Adipose tissue (tissue), 3 donors: ENCODE data around the gene HEATR5A. TPM values are rescaled to one million over a fixed set of nuclear protein-coding genes. Genes with fewer than 3 reads are reported as not detected.
"Not testable (repeated sequence)": the region's sequence is repeated elsewhere in the genome, so short reads cannot be mapped to it uniquely, and the experiment has no call there.

ENCODE experiments used
- H3K27ac ChIP-seq: one replicate; pipeline ENCODE4 v1.5.1; 2013; ENCODE audit warnings: low read depth, low read length
- WGBS, 3 donors: extraction: QIAGEN DNeasy Blood & Tissue Kit; methylation state at CpG; one replicate each; pipeline ENCODE4 v1.1.7; 2013; 5-methylcytosine and 5-hydroxymethylcytosine counted together
- polyA plus RNA-seq, 3 donors: library from polyadenylated mRNA; stranded (reverse); fragments of 200-250 nt; gene quantifications; one replicate each; pipeline ENCODE4 v1.2.3, GENCODE V29; 2013
- donor health status: healthy with polysubstance abuse.
- donor health status: Bipolar disorder and iron deficiency.
- donor health status: healthy.

Gene HEATR5A
- polyA plus RNA-seq, 3 donors, result 3.8 to 10.8 (median 7.8) TPM

DNA sequence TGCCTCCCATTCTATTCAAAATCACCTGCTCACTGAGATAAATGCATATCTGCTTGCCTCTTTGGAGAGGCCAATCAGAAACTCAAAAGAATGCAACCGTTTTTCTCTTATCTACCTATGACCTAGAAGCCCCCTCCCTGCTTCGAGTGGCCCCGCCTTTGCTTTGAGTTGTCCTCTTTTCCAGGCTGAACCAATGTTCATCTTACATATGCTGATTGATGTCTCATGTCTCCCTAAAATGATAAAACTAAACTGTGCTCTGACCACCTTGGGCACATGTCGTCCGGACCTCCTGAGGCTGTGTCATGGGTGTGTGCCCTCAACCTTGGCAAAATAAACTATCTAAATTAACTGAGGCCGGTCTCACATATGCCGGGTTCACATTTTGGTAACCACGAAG lies 148.7 kb downstream of the HEATR5A start:
- WGBS, 3 donors, result 92 to 95% (median 93%) methylated on average over 8 of the region's 8 CpGs
- no peak overlapping the region for H3K27ac ChIP-seq

DNA sequence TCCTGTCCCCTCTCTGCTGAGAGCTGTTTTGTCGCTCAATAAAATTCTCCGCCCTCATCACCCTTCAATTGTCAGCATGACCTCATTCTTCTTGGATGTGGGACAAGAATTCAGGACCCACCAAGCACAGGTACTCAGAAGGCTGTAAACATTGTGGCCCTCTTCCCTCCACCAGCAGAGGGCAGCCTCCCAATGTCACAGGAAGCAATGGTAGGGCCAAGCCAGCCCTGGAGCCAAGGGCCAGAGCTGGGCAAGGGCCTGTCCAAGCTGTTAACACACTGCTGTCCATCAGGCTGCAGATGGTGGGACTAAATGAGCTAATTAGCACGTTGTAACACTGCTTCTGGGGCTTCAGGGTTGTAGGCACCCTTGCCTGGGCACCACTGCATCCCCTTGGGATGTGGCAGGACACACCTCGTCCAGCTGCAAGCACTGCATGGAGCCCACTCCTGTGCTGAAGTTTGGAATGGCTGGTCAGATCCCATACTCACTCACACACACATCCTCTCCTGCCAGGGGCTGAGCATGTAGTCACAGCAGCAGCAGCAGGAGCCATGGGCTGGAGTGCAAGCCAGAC lies 150.1 kb downstream of the HEATR5A start:
- WGBS, 3 donors, result 79 to 81% (median 81%) methylated on average over 4 of the region's 4 CpGs
- H3K27ac ChIP-seq, result no peak overlapping the region

DNA sequence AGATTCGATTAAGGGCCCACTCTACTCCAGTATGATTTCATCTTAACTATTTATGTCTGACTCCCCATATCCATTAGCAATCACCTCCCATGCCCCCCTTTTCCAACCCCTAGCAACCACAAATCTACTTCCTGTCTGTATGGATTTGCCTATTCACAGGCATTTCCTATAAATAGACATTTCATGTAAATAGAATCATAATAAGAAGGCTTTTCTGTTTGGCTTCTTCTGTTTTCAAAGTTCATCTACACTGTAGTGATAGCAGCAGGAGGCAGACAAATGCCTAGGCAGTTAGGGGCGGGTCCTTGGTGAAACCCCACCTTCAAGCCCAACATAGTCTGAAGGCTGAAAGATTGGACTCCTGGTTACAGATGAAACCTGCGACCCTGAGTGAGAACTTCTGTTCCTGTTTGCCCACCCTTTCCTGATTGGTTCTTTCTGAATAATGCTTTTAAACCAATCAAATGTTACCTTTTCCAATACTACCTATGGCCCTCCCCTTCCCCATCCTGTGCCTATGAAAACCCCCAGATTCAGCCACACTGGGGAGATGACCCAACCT lies 150.6 kb downstream of the HEATR5A start:
- WGBS, 3 donors, result 89 to 90% (median 90%) methylated on average over 3 of the region's 3 CpGs
- H3K27ac ChIP-seq, result no peak overlapping the region

DNA sequence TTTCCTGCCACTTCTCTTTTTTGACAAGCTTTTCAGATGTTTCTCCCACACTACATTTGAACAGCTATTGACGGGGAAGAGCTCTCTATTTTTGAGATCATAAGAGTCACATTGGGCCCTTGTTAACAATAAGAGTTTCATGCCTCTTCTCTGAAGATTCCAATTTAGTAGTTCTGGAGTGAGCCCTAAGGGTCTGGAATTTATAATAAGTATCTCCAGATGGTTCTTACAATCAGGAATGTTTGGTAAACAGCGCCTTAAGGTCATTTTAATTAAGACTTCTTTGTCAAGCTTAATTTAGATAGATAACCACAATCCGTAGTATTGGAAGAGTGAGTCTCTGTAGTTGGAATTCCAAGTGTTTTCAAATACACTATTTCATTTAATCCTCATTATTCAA lies 152.1 kb downstream of the HEATR5A start:
- WGBS, 3 donors, result 90 to 93% (median 93%) methylated on average over 3 of the region's 3 CpGs
- H3K27ac ChIP-seq, result no peak overlapping the region

DNA sequence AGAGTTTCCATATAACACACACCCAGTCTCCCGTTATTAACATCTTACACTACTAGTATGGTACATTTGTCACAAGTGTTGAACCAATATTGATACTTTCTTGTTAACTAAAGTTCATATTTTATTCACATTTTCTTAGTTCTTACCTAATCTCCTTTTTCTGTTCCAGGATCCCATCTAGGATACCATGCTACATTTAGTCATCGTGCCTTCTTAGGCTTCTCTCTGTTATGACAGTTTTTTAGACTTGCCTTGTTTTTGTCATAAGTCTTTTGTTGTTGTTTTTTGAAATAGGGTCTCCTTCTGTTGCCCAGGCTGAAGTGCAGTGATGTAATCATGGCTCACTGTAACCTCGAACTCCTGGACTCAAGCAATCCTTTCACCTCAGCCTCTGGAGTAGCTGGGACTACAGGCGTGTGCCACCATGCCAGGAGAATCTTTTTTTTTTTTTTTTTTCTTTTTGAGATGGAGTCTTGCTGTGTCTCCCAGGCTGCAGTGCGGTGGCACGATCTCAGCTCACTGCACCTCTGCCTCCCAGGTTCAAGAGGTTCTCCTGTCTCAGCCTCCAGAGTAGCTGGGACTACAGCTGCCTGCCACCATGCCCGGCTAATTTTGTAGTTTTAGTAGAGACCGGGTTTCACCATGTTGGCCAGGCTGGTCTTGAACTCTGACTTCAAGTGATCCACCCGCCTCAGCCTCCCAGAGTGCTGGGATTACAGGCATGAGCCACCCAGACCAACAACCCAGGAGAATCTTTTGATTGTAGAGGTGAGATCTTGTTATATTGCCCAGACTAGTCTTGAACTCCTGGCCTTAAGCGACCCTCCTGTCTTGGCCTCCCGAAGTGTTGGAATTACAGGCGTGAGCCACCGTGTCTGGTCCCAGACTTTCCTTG lies 153.7 kb downstream of the HEATR5A start:
- 89 to 91% (median 90%) methylated on average over 13 of the region's 13 CpGs for whole genome bisulfite sequencing, 3 donors
- H3K27ac ChIP-seq, result no peak overlapping the region

DNA sequence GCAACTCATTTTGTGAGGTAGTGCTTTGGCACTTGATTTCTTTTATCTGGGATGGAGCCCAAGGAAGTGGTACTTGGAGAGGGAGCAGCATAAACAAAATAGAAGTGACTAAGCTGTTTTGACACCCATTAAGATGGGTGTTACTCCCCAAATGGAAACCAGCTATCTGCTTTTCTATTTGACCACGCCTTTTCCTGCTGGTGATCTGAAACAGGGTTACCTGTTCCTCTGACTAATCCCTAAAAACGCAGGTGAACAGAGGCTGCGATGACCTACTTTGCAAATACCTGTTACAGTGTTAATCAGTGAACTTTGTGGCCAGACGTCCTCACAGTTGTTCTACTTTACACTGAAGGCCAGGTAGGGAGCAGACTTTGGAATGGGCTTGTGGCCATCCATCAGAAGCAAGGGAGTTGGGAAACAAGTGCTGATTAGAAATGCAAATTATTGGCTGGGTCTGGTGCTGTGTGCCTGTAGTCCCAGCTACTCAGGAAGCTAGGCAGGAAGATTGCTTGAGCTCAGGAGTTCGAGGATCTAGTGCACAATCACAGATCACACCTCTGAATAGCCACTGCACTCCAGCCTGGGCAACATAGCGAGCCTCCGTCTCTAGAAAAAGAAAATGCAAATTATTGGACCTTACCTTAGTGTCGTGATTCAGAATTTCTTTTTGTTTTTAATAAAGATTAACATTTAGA lies 154.5 kb downstream of the HEATR5A start:
- WGBS, 3 donors, result 69 to 81% (median 80%) methylated on average over 8 of the region's 8 CpGs
- no peak overlapping the region for H3K27ac ChIP-seq

DNA sequence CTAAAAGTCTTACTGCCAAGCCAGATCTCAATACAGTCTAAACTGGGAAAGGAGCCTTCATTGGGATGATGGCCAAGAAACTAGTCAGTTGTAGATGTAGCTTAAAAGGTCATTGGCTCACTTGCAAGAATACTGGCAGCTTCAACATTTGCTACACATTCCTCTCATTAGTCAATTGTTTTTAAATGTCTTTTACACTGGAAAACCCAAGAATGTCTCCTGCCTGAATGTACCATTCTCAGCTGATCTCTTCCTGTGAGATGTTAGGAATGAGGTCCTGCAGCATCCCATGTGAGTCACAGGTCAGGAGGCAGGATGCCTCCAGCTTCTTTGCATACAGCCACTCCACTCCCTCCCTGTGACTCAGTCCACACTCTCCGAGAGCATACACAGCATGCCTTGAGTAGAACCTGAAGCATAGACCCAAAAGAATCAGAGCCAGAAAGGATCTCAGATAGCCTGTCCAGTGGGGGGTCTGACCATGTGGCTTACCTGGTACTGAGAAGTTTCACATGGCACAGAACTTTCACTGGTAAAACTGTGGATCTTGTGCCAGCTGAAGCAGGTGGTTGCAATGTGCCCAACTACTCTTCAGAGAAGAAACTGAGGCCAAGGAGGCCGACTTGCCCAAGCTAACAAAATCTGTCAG lies 156.7 kb downstream of the HEATR5A start:
- 65 to 78% (median 71%) methylated on average over 2 of the region's 2 CpGs for WGBS, 3 donors
- no peak overlapping the region for H3K27ac ChIP-seq

DNA sequence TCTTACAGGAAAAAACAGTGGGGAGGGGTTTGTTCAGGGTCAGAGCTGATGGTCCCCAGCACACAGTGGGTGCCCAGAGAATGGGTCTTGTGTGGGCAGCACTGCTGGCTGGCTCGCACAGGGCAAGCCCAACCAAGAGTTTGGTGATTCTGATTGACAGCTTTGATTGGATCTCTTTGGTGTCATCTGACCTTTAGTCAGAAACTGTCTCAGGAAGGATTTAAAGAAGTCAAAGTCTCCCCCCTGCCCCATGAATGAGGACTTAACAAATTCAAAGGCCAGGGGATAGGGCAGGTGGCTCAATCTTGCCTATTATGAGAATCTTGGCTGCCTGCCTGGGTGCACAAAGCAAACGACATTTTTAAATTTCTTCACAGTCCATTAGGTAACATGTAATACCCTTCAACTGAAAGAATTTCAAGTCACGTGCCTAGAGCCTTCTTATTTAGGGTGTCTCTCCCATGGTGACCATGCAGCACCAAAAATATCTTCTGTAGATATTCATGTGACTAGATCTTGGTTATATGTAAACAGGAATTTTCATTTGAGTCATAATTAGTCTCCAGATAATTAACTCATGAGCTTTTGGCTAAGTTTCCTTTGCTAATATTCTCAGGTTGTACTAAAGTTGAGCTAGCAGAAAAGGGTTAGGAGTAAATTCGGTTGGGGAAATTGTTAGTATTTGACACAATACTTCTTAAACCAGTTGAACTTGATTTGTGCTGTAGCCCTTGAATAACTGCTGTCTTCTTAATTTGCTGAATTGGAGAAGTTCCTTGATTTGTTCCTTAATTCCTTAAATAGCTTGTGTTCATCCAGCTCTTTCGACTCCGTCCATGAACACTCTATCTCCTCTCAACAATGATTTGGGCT lies 158.3 kb downstream of the HEATR5A start:
- 40 to 57% (median 40%) methylated on average over 6 of the region's 6 CpGs for WGBS, 3 donors
- H3K27ac ChIP-seq, result no peak overlapping the region

DNA sequence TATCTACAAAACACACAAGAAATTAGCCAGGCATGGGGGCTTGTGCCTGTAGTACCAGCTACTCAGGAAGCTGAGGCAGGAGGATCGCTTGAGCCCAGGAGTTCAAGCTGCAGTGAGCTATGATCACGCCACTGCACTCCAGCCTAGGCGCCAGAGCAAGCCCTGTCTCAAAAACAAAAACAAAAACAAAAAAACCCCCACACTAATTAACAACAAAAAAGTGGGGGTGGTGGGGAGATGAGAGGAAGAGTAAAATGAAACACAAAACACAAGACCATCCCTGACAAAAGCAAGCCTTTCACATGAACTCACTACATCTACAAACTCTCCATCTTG lies 158.9 kb downstream of the HEATR5A start:
- no peak overlapping the region for H3K27ac ChIP-seq

DNA sequence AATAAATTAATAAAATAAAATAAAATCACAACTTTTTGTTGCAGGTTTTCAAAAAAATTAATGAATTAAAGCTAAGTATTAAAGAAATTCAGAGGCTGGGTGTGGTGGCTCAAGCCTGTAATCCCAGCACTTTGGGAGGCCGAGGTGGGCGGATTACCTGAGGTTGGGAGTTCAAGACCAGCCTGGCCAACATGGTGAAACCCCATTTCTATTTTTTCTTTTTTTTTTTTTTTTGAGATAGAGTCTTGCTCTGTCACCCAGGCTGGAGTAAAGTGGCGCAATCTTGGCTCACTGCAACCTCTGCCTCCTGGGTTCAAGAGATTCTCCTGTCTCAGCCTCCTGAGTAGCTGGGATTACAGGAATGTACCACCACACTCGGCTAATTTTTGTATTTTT lies 161.3 kb downstream of the HEATR5A start:
- not testable (repeated sequence) for H3K27ac ChIP-seq
- WGBS, 3 donors, result 94 to 100% (median 95%) methylated on average over 4 of the region's 4 CpGs

More for the DNA sequence above, 158.9 kb downstream of the HEATR5A start:
- 97 to 100% (median 97%) methylated on average over 3 of the region's 3 CpGs for whole genome bisulfite sequencing, 3 donors

DNA sequence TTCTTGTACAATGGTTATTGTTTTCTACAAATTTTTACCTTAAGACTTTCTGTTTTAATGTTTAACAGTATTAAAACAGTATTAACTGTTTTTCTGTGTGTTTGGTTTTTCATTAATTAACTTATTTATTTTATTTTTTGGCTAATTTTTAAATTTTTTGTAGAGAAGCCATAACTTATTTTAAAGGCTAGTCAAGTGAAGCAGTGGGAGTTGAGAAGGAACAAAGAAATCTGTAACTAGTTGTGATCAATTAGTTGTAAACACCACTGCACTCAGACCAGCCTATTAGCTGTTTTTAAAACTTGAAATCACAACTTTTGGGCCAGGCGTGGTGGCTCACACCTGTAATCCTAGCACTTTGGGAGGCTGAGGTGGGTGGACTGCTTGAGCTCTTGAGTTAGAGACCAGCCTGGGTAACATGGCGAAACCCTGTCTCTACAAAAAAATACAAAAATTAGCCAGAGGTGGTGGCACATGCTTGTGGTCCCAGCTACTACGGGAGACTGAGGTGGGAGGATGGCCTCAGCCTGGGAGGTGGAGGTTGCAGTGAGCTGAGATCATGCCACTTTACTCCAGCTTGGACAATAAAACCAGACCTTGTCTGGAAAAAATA lies 161.8 kb downstream of the HEATR5A start:
- no peak overlapping the region for H3K27ac ChIP-seq
- 95 to 98% (median 96%) methylated on average over 3 of the region's 3 CpGs for WGBS, 3 donors

DNA sequence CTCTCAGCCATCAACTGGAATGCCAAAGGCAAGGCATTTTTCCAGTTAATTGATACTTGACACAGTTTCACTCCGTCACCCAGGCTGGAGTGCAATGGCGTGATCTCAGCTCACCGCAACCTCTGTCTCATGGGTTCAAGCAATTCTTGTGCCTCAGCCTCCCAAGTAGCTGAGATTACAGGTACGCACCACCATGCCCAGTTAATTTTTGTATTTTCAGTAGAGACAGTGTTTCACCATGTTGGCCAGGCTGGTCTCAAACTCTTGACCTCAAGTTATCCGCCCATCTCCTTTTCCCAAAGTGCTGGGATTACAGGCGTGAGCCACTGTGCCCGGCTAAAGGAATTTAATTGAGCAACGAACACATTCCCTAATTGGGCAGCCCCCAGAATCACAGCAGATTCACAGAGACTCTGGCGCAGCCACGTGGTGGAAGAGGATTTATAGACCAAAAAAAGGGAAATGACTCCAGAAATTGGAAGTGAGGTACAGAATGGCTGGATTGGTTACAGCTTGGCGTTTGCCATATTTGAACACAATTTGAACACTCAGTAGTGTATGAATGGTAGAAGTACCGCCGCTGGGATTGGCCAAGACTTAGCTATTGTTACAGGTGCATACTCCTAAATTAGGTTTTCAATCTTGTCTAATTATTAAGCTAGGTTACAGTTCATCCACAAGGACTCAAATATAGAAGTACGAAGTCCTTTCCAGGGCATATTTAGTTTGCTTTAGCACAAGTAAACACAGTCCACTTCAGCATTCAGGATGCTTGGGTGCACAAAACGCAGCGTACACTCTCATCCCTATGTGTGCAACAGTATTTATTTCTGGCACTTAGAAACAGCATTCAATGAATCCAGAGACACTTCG lies 162.6 kb downstream of the HEATR5A start:
- WGBS, 3 donors, result 70 to 89% (median 89%) methylated on average over 17 of the region's 17 CpGs
- H3K27ac ChIP-seq, result not testable (repeated sequence)

DNA sequence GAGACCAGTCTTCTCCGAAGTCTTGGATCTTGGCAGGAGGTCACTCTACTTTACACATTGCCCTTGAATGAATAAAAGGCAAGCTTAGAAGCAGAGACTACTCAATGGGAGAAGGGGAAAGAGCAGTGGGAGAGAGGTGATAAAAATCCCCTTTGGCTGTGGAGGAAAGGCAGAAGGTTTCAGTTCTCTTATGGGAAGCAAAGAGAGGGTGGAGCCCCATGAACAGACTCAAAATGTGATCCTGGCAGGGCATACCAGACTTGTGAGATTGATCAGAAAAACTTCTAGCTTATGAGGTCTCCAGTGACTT lies 163.2 kb downstream of the HEATR5A start:
- H3K27ac ChIP-seq, result no peak overlapping the region
- 83 to 95% (median 91%) methylated on average over 1 of the region's 1 CpG for WGBS, 3 donors

DNA sequence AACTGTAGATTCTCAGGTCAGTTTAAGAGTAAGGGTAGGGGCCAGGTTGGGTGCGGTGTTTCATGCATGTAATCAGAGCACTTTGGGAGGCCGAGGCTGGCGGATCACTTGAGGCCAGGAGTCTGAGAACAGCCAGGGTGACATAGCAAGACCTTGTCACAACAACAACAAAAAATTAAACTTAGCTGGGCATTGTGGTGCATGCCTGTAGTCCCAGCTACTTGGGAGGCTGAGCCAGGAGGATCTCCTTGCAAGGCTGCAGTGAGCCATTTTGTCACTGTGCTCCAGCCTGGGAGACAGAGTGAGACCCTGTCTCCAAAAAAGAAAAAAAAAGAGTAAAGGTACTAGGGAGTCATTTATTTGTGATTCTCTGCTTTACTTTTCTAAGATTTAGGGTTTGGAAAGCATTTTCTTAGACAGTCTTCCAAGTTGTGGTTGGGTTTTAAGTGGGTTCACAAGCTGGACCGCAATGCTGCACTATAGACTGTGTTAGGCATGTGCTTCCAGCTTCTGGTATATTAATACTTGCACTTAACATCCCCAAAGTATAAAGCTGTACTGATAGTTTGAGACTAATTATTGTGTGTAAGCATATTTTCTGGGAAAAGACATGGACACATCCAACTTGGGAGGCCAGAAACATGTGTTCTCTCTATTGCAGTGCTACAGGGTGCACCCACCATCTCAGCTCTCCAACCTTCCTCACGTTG lies 163.7 kb downstream of the HEATR5A start:
- WGBS, 3 donors, result 91 to 96% (median 94%) methylated on average over 5 of the region's 5 CpGs
- no peak overlapping the region for H3K27ac ChIP-seq

DNA sequence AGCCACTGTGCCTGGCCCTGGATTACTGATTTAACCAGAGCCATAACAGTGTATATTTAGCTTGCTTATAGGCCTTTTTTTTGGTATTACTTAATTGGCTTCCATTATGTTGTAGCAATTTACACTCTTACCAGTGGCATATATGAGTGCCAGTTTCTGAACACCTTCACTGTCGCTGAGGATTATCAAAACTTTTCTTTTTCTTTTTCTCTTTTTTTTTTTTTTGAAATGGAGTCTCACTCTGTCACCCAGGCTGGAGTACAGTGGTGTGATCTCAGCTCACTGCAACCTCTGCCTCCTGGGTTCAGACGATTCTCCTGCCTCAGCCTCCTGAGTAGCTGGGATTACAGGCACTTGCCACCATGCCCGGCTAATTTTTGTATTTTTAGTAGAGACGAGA lies 164.4 kb downstream of the HEATR5A start:
- not testable (repeated sequence) for H3K27ac ChIP-seq
- WGBS, 3 donors, result 92 to 95% (median 94%) methylated on average over 4 of the region's 4 CpGs

DNA sequence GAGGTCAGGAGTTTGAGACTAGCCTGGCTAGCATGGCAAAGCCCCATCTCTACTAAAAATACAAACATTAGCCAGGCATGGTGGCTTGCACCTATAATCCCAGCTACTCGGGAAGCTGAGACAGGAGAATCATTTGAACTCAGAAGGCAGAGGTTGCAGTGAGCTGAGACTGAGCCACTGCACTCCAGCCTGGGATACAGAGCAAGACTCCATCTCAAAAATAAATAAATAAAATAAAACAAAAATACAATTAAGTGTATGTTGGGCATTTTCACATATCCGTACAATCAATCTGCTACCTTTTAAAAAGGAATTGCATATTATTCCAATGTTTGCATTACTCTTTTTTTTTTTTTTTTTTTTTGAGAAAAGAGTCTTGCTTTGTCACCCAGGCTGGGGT lies 165.1 kb downstream of the HEATR5A start:
- no peak overlapping the region for H3K27ac ChIP-seq
- 92 to 96% (median 92%) methylated on average over 2 of the region's 2 CpGs for WGBS, 3 donors
